ENCODE results near the gene E2F4. TPM values are rescaled to one million over a fixed set of nuclear protein-coding genes. Genes with fewer than 3 reads are reported as not detected.

Gene E2F4
- total RNA-seq, 1 donor from 2014 or later = 35.3 TPM

- no peak overlapping the region for H3K27ac ChIP-seq
- H2AFZ ChIP-seq (replicated peaks) = no peak overlapping the region
- H3K4me3 ChIP-seq = no peak overlapping the region
- no peaks in the 10 kb centered on the region for H3K27me3 ChIP-seq
- H3F3A ChIP-seq (ENCODE audit: low read depth) = peaks cover 28% of the 10 kb centered on the region
- no peak for TF ChIP-seq CTCF (IDR thresholded peaks at IDR 0.05)
- TF ChIP-seq EZH2 (IDR thresholded peaks at IDR 0.05) = no peak
- no peak for TF ChIP-seq EZH2phosphoT487 (IDR thresholded peaks at IDR 0.05)
- Mint-ChIP-seq H3K36me3 (peaks cover 6% of the 10 kb centered on the region), H3K27ac (no peak overlapping the region), H3K4me1 (peaks cover 7% of the 10 kb centered on the region), H3K4me3 (no peak overlapping the region), H3K9me3 (no peaks in the 10 kb centered on the region), H3K27me3 (ENCODE audit: insufficient read depth, low read depth) (peaks cover 8% of the 10 kb centered on the region)
- H3K4me1 ChIP-seq = peaks cover 21% of the 10 kb centered on the region
- H3K36me3 ChIP-seq = no peaks in the 10 kb centered on the region
- DNase-seq (ENCODE audit: low spot score) = no peak
- H3K79me2 ChIP-seq (ENCODE audit: low read depth) = no peaks in the 10 kb centered on the region
- no peak overlapping the region for H3K9ac ChIP-seq
- H3K9me3 ChIP-seq (ENCODE audit: low read depth) = no peaks in the 10 kb centered on the region
- H4K20me1 ChIP-seq (ENCODE audit: low read depth) = peaks cover 31% of the 10 kb centered on the region
- no peak overlapping the region for H3K4me2 ChIP-seq
Observed at GRCh38 chr16:67202956-67203493, 11.1 kb downstream of the E2F4 start.

DNA sequence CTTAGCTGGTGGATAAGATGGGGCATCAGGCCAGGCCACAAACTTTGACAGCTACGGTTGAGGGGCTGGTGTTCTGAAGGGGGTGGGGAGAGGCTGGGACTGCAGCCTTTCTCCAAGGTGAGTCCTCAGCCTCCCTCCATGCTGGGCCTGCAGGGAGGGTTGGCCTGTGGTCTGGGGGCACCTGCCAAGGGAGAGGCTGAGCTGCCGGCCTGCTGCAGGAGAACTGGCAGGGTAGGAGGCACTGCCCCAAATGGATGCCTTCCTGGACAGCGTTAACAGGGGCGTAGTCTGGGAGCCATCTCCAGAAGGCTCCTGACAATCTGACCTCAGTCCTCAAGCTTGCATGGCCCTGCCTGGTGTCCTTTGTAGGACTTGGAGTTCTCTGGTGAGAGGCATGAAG lies 12.1 kb downstream of the E2F4 start:
- peaks cover 21% of the 10 kb centered on the region for H4K20me1 ChIP-seq (ENCODE audit: low read depth)
- TF ChIP-seq EZH2phosphoT487 (IDR thresholded peaks at IDR 0.05) (no peak), EZH2 (IDR thresholded peaks at IDR 0.05) (no peak), CTCF (IDR thresholded peaks at IDR 0.05) (no peak)
- no peak overlapping the region for H3K9ac ChIP-seq
- no peak overlapping the region for H2AFZ ChIP-seq (replicated peaks)
- H3K27me3 Mint-ChIP-seq (ENCODE audit: insufficient read depth, low read depth) = peaks cover 8% of the 10 kb centered on the region
- H3K4me1 Mint-ChIP-seq = peaks cover 7% of the 10 kb centered on the region
- H3K4me1 ChIP-seq = peaks cover 15% of the 10 kb centered on the region
- H3K79me2 ChIP-seq (ENCODE audit: low read depth) = no peaks in the 10 kb centered on the region
- no peak overlapping the region for H3K4me3 ChIP-seq
- no peaks in the 10 kb centered on the region for H3K9me3 ChIP-seq (ENCODE audit: low read depth)
- DNase-seq (ENCODE audit: low spot score) = no peak
- no peaks in the 10 kb centered on the region for H3K36me3 ChIP-seq
- H3K4me2 ChIP-seq = no peak overlapping the region
- no peak overlapping the region for H3K4me3 Mint-ChIP-seq
- H3F3A ChIP-seq (ENCODE audit: low read depth) = peaks cover 17% of the 10 kb centered on the region
- peaks cover 6% of the 10 kb centered on the region for H3K36me3 Mint-ChIP-seq
- H3K27ac ChIP-seq = no peak overlapping the region
- no peaks in the 10 kb centered on the region for H3K9me3 Mint-ChIP-seq
- H3K27ac Mint-ChIP-seq = no peak overlapping the region
- H3K27me3 ChIP-seq = no peaks in the 10 kb centered on the region

- no peaks in the 10 kb centered on the region for H3K36me3 ChIP-seq
- no peaks in the 10 kb centered on the region for H3K9me3 ChIP-seq (ENCODE audit: low read depth)
- no peak for DNase-seq (ENCODE audit: low spot score)
- peaks cover 12% of the 10 kb centered on the region for H3F3A ChIP-seq (ENCODE audit: low read depth)
- no peaks in the 10 kb centered on the region for H3K9me3 Mint-ChIP-seq
- H3K9ac ChIP-seq = no peak overlapping the region
- TF ChIP-seq EZH2phosphoT487 (IDR thresholded peaks at IDR 0.05) (no peak), EZH2 (IDR thresholded peaks at IDR 0.05) (no peak), CTCF (IDR thresholded peaks at IDR 0.05) (no peak)
- no peaks in the 10 kb centered on the region for H3K27me3 ChIP-seq
- H3K4me1 ChIP-seq = peaks cover 14% of the 10 kb centered on the region
- H3K27me3 Mint-ChIP-seq (ENCODE audit: insufficient read depth, low read depth) = peaks cover 7% of the 10 kb centered on the region
- peak overlapping the region; percentile 50 for H3K4me2 ChIP-seq
- no peak overlapping the region for H2AFZ ChIP-seq (replicated peaks)
- peaks cover 6% of the 10 kb centered on the region for H3K36me3 Mint-ChIP-seq
- H3K4me3 ChIP-seq = no peak overlapping the region
- peak overlapping the region; percentile 63 for H3K27ac Mint-ChIP-seq
- H3K4me1 Mint-ChIP-seq = peaks cover 7% of the 10 kb centered on the region
- H3K4me3 Mint-ChIP-seq = peak overlapping the region; percentile 23
- H3K27ac ChIP-seq = peak overlapping the region; percentile 53
- H4K20me1 ChIP-seq (ENCODE audit: low read depth) = peaks cover 7% of the 10 kb centered on the region
- H3K79me2 ChIP-seq (ENCODE audit: low read depth) = no peaks in the 10 kb centered on the region
Observed at GRCh38 chr16:67206129-67206837, 14.3 kb downstream of the E2F4 start.

Data from neural progenitor cell (in vitro differentiated cells).